Keratinocyte (primary cell): ENCODE measurements around the gene AOPEP.

ENCODE experiments used
- EZH2 ChIP-seq: IDR thresholded peaks from one replicate; pipeline ENCODE4 v1.6.1; 2012; ENCODE audit warnings: inconsistent platforms, mild to moderate bottlenecking, low read length, moderate library complexity
- TF ChIP-seq, protein P1 (sequence below), 3 experiments: IDR thresholded peaks in 1 of 3; conservative IDR thresholded peaks in 1 of 3; optimal IDR thresholded peaks in 1 of 3; 2 replicates in 2 of 3; 3 replicates in 1 of 3; pipeline versions ENCODE3 to v1.5.1; 2011; ENCODE audit warnings: low read length in 3 of 3, mild to moderate bottlenecking in 3 of 3, moderate library complexity in 2 of 3, control low read depth in 1 of 3, inconsistent platforms in 1 of 3; ENCODE audit not compliant: insufficient read depth in 2 of 3; ENCODE audit errors: extremely low read depth in 1 of 3

DNA sequence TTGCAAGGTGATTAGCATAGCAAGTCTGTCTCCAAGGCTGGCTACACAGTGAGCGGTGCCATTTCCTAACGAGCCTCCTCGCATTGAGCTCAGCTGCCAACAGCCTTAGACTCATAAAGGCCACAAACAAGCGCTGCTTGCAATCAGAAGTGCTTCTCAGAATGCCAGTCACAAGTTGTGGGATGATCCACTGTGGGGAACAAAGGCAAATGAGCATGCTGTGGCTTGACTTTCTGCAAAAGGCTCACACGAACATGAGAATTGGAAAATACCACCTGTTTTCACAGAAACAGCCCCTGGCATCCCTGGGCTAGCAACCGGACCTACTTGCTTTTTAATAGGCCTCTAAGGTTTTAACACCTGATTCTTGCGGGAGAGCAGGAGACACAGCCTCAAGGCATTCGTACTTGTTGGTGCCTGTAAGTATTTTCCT is 375.5 kb downstream of the AOPEP start:
- TF ChIP-seq, protein P1, sequence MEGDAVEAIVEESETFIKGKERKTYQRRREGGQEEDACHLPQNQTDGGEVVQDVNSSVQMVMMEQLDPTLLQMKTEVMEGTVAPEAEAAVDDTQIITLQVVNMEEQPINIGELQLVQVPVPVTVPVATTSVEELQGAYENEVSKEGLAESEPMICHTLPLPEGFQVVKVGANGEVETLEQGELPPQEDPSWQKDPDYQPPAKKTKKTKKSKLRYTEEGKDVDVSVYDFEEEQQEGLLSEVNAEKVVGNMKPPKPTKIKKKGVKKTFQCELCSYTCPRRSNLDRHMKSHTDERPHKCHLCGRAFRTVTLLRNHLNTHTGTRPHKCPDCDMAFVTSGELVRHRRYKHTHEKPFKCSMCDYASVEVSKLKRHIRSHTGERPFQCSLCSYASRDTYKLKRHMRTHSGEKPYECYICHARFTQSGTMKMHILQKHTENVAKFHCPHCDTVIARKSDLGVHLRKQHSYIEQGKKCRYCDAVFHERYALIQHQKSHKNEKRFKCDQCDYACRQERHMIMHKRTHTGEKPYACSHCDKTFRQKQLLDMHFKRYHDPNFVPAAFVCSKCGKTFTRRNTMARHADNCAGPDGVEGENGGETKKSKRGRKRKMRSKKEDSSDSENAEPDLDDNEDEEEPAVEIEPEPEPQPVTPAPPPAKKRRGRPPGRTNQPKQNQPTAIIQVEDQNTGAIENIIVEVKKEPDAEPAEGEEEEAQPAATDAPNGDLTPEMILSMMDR (optimal IDR thresholded peaks at IDR 0.05 in 1 of 3, IDR thresholded peaks at IDR 0.05 in 1 of 3, conservative IDR thresholded peaks at IDR 0.05 in 1 of 3; ENCODE audit: extremely low read depth in 1 of 3, insufficient read depth in 2 of 3, low read length in 3 of 3): no peak
- no peak for TF ChIP-seq EZH2
